ENCODE data around the gene SLIT3.

The SLIT3 gene

DNA sequence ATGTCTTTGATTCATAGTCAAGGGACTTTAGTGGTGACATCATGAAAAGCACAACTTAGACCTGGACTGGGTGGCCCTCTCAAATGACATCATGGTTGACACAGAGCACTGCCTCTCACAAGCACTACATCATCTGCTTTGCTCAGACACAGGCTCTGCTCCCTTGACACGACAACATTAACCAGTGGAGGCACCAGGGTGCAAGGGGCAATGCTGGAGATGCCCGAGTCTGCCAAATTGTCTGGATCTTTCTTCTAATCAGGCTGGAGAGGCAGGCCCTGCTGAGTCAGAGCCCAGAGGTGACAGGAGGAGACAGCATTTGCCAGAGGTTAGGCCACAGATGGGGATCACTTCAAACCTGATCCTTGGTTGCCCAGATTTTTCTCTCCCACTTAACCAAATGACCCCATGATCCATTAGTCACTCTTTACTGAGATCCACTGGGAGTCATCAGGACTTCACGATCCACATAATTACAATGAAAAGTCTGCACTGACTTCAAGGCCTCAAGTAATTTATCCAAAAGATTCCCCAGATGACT is 174.4 kb downstream of the SLIT3 start (continued):
- TF ChIP-seq, protein P1, sequence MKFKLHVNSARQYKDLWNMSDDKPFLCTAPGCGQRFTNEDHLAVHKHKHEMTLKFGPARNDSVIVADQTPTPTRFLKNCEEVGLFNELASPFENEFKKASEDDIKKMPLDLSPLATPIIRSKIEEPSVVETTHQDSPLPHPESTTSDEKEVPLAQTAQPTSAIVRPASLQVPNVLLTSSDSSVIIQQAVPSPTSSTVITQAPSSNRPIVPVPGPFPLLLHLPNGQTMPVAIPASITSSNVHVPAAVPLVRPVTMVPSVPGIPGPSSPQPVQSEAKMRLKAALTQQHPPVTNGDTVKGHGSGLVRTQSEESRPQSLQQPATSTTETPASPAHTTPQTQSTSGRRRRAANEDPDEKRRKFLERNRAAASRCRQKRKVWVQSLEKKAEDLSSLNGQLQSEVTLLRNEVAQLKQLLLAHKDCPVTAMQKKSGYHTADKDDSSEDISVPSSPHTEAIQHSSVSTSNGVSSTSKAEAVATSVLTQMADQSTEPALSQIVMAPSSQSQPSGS (tag by site-specific recombination; IDR thresholded peaks at IDR 0.05; ENCODE audit: low read depth), result peak; percentile 96
- TF ChIP-seq ZBTB7A (tag by site-specific recombination; IDR thresholded peaks at IDR 0.05; ENCODE audit: low read depth) (no peak), ZNF530 (tag by site-specific recombination; IDR thresholded peaks at IDR 0.05; ENCODE audit: low read depth) (no peak), ZNF660 (tag by site-specific recombination; IDR thresholded peaks at IDR 0.05) (0 out of 2 replicates have a peak, but pooled peaks have one; percentile 46), SP7 (tag by site-specific recombination; IDR thresholded peaks at IDR 0.05) (no peak), ZNF184 (tag by site-specific recombination; IDR thresholded peaks at IDR 0.05) (peak; percentile 58; the same call in 1 of the 2 replicates), ZNF560 (tag by site-specific recombination; IDR thresholded peaks at IDR 0.05; ENCODE audit: borderline replicate concordance) (no peak), ELK4 (IDR thresholded peaks at IDR 0.05; ENCODE audit: borderline replicate concordance, low read depth, low read length) (no peak), ZNF473 (tag by site-specific recombination; IDR thresholded peaks at IDR 0.05) (no peak), ZNF394 (tag by site-specific recombination; IDR thresholded peaks at IDR 0.05; ENCODE audit: borderline replicate concordance) (no peak), ZNF335 (tag by site-specific recombination; conservative IDR thresholded peaks at IDR 0.05) (peak; percentile 47), KLF16 (tag by site-specific recombination; IDR thresholded peaks at IDR 0.05) (no peak), ZNF645 (tag by site-specific recombination; IDR thresholded peaks at IDR 0.05) (no peak), ZFP41 (tag by site-specific recombination; IDR thresholded peaks at IDR 0.05; ENCODE audit: borderline replicate concordance) (no peak), RBAK (tag by site-specific recombination; IDR thresholded peaks at IDR 0.05) (no peak), TCF7L2 (IDR thresholded peaks at IDR 0.05; ENCODE audit: borderline replicate concordance, low read depth, low read length) (no peak), ZBTB20 (tag by site-specific recombination; IDR thresholded peaks at IDR 0.05) (no peak)
- TF ChIP-seq, protein P2, sequence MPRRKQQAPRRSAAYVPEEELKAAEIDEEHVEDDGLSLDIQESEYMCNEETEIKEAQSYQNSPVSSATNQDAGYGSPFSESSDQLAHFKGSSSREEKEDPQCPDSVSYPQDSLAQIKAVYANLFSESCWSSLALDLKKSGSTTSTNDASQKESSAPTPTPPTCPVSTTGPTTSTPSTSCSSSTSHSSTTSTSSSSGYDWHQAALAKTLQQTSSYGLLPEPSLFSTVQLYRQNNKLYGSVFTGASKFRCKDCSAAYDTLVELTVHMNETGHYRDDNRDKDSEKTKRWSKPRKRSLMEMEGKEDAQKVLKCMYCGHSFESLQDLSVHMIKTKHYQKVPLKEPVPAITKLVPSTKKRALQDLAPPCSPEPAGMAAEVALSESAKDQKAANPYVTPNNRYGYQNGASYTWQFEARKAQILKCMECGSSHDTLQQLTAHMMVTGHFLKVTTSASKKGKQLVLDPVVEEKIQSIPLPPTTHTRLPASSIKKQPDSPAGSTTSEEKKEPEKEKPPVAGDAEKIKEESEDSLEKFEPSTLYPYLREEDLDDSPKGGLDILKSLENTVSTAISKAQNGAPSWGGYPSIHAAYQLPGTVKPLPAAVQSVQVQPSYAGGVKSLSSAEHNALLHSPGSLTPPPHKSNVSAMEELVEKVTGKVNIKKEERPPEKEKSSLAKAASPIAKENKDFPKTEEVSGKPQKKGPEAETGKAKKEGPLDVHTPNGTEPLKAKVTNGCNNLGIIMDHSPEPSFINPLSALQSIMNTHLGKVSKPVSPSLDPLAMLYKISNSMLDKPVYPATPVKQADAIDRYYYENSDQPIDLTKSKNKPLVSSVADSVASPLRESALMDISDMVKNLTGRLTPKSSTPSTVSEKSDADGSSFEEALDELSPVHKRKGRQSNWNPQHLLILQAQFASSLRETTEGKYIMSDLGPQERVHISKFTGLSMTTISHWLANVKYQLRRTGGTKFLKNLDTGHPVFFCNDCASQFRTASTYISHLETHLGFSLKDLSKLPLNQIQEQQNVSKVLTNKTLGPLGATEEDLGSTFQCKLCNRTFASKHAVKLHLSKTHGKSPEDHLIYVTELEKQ (tag by site-specific recombination; IDR thresholded peaks at IDR 0.05; ENCODE audit: borderline replicate concordance), result no peak

DNA sequence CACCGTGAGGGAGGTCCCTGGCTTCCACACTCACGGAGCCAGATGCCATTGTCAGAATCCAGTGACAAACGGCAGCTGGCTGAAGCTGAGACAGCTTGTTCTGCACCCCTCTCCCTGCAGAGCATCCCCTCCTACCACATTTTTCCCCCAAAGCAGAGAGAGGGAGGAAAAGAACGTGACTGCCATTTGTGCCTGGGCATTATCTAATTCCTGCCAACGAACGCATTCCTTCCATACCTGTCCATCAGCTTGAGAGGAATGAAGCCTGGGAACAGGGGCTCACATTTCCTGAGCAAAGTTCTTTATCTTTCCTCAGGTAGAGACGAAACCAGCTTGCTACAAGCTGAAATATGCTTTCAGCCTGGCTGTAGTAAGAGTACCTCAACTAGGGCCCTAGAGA is 175.4 kb downstream of the SLIT3 start:
- Histone ChIP-seq H3K36me3 (ENCODE audit: control insufficient read depth in 2 of 2, insufficient read depth in 1 of 2, low read length in 2 of 2) (no peaks in the 10 kb centered on the region), H3K4me3 (ENCODE audit: low read depth, low read length) (no peak overlapping the region), H3K27ac (ENCODE audit: extremely low read depth, low read depth, low read length) (no peak overlapping the region), H3K9me3 (ENCODE audit: control insufficient read depth, insufficient read depth, low read depth, low read length) (no peaks in the 10 kb centered on the region), H3K4me1 (ENCODE audit: control insufficient read depth, insufficient read depth, low read length) (no peaks in the 10 kb centered on the region)
- POLR2A ChIA-PET, result no interaction called here
- CTCF ChIA-PET, result interaction anchor here (0.6 kb wide), 2 partner anchors 122 to 126 kb away, joined by 4 to 7 read pairs; no protein-coding TSS in a partner anchor
- TF ChIP-seq RBAK (tag by site-specific recombination; IDR thresholded peaks at IDR 0.05) (no peak), ZNF157 (tag by site-specific recombination; IDR thresholded peaks at IDR 0.05) (no peak), ZNF24 (tag by site-specific recombination; IDR thresholded peaks at IDR 0.05) (no peak), ZNF202 (tag by site-specific recombination; IDR thresholded peaks at IDR 0.05; ENCODE audit: borderline replicate concordance) (no peak), ZNF426 (tag by site-specific recombination; IDR thresholded peaks at IDR 0.05) (no peak), ZNF274 (IDR thresholded peaks at IDR 0.05; ENCODE audit: low read length) (no peak), ZNF274 (tag by site-specific recombination; IDR thresholded peaks at IDR 0.05; ENCODE audit: borderline replicate concordance) (no peak)
- TF ChIP-seq, protein P3, sequence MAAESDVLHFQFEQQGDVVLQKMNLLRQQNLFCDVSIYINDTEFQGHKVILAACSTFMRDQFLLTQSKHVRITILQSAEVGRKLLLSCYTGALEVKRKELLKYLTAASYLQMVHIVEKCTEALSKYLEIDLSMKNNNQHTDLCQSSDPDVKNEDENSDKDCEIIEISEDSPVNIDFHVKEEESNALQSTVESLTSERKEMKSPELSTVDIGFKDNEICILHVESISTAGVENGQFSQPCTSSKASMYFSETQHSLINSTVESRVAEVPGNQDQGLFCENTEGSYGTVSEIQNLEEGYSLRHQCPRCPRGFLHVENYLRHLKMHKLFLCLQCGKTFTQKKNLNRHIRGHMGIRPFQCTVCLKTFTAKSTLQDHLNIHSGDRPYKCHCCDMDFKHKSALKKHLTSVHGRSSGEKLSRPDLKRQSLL (tag by site-specific recombination; IDR thresholded peaks at IDR 0.05), result no peak
- TF ChIP-seq, protein P4, sequence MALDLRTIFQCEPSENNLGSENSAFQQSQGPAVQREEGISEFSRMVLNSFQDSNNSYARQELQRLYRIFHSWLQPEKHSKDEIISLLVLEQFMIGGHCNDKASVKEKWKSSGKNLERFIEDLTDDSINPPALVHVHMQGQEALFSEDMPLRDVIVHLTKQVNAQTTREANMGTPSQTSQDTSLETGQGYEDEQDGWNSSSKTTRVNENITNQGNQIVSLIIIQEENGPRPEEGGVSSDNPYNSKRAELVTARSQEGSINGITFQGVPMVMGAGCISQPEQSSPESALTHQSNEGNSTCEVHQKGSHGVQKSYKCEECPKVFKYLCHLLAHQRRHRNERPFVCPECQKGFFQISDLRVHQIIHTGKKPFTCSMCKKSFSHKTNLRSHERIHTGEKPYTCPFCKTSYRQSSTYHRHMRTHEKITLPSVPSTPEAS (tag by site-specific recombination; IDR thresholded peaks at IDR 0.05), result no peak
